Activated T-cell treated with anti-CD3 and anti-CD28 coated beads for 1 hour (primary cell): ENCODE measurements around the gene IGHMBP2.
A peak's percentile ranks its signal among the peaks of the same experiment; 100 is the strongest.
"Not testable (repeated sequence)": the region's sequence is repeated elsewhere in the genome, so short reads cannot be mapped to it uniquely, and the experiment has no call there.

Experiments used
- DNase-seq: peaks from one replicate; pipeline ENCODE4 v3.0.0-alpha.2; 2020; ENCODE audit warnings: low read depth

Gene IGHMBP2

DNA sequence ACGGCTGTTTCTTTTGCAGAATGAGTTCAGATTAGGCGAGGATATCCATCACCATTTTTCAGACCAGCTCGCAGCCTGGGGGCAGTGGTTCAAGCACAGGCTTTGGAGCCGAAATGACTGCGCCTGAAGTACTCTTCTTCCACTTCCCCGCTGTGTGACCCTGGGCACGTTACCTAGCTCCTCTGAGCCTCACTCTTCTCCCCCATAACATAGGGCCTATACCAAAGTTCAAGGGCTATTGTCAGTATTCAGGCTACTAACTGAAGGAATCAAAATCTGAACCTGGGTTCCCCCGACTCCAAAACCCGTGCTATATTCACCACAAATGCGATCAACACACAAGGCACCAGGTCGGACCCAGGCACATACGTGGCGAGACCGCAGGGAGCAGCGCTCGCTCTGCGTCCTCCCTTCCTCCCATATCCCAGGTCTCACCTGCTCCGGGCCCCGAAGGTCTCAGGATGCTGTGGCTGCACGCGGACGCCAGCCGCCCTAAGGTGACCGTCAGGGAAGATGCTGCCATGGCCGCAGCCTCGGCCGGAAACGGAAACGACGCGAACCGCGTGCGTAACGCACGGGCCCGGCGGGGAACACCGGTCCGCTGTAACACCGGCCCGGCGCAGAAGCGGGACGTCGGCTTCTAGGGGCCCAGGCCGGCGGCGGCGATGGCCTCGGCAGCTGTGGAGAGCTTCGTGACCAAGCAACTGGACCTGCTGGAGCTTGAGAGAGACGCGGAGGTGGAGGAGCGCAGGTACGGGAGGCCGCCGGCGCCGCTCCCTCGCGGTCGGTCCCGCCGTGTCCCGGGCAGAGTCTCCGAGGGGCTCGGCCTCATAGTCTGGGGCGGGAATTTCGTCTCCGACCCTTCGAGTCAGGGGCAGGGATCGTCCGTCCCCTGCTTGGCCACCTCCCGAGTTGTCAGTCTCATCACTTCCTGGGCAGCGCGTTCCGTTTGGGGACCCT is at the start of gene IGHMBP2, which contains the start of gene MRPL21:
TSS of gene IGHMBP2 (plus strand) at position 604 of the 960 bp plus-strand sequence. CDS start at position 666, 62 bp downstream.
TSS of gene MRPL21 (minus strand) at position 545 of the 960 bp plus-strand sequence. CDS start at position 523, 22 bp downstream.
- peak; percentile 78 for DNase-seq

DNA sequence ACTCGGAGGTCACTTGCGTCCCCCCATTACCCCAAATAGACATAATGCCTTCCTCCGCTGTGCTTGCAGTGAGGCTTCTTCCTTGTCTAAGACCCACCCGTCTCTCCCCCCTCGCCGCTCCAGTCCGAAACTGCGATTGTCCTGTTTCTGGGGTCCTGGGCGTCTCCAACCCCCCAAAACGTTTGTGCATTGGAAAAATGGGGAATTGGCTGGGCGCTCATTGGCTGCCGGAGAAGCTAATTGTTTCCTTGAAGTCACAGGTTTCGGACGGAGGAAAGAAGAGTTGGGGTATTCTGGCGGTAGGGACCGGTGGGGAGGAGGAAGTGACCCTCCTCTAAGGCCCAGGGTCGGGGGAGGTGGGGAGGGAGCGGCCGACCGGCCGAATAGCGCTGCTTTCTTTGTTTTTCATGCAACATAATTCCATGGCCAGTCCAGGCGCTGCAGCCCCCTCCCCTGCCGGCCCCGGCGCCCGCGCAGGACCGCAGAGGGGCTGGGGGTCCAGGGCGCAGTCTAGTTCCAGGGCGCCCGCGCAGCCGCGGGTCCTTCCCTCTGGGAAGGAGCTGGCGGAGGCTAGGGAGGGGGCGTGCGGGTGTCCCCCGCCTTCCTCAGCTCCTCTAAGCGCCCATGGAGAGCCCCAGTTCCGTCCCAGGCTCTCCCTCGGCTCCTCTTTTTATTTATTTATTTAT is 49.3 kb upstream of the IGHMBP2 start:
- DNase-seq = no peak

DNA sequence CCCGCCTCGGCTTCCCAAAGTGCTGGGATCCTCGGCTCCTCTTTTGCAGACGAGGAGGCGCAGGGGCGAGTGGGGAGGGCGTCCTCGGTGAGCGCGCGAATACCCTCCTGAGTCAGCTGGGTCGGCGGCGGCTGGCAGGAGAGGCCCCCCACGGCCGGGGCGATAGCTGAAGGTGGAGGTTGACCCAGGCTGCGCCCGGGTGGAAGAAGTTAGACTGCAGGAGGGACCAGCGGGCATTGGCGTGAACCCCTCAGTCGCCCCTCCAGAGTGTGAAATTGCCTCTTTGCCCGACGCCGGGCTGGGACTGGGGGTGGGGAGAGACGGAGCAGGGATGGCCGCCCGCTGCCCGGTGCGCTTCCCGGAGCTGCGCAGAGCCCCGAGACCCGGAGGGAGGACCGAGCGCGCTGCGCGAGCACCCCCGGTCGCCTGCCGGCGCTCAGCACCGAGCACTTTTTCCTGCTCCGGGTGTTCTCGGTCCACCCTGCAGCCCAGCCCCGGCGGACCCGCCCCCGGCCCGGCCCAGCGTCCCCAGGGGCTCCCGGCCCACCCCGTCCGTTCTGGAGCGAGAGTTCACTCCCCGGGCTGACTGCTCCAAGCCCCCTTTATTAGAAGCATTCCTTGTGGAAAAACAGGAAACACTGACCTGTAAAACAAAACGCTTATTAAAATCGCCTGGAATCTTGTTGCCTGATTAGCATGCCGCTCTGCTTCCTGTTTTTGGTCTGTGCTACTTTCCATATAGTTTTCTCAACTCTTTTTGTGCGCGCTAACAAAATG is 48.3 kb upstream of the IGHMBP2 start:
- no peak for DNase-seq

DNA sequence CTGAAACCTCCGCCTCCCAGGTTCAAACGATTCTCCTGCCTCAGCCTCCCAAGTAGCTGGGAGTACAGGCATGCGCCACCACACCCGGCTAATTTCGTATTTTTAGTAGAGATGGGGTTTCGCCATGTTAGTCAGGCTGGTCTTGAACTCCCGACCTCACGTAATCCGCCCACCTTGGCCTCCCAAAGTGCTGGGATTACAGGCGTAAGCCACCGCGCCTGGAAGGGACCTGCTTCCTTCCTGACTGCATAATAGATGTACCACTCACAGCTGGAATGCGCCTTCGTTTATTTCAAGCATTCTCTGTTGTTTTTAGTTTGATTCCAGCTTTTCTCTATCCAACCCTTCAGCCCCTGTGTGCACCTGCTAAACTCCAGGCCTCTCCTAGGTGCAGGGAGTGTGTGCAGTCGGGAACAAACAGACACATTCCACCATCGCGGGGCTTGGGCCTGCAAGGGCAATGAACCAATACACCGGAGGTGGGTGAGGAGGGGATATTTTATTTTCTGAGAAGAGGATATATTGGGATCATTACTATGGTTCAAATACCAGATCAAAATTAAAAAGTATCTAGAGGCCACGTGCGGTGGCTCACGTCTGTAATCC is 47.2 kb upstream of the IGHMBP2 start:
- DNase-seq = not testable (repeated sequence)

DNA sequence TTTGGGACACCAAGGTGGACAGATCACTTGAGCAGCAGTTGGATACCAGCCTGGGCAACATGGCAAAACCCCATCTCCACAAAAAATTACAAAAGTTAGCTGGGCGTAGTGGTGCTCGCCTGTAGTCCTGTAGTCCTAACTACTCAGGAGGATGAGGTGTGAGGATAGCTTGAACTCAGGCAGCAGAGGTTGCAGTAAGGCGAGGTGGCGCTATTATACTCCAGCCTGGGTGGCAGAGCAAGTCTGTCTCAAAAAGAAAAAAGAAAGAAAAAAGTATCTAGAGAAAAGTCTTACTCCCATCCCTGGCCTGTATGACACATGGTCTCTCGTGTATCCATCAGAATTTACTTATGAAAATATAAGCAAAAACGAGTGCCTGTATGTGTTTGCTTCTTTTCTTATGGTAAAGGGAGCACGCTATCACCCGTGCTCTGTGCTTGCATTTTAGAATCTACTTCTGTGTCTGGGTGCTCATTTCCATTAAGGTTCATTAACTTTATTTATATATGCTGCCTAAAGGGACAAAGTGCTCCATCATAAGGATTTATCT is 46.6 kb upstream of the IGHMBP2 start:
- DNase-seq = no peak

DNA sequence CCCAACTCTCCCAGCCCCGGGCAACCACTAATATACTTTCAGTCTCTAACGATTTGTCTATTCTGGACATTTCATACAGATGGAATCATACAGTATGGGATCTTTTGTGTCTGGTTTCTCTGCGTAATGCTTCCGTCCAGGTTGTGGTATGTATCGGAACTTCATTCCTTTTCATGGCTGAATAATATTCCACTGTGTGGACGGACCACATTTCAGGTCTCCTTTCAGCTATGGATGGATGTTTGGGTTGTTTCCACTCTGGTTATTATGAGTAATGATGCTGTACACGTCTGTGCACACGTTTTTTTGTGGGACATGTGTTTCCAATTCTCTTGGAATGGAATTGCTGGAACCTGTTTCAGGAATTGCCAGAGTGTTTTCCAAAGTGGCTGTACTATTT is 44.6 kb upstream of the IGHMBP2 start:
- no peak for DNase-seq

DNA sequence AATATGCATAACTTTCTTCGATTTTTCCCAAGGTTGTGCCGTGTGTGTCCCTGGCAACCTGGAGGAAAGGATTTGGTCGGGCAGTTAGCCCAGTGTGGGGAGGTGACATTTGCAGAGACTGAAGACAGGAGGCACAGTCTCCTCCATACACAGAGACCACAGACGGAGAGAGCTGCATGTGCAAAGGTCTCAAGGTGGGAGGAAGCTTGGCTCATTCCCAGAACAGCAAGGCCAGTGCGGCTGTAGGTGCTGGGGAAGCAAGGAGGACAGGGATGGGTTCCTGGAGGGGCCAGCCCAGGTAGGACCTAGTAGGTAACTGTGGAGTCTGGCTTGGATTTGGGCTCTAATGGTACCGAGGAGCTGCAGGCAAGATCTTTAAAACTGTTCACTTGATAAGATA is 41.3 kb upstream of the IGHMBP2 start:
- DNase-seq = no peak

DNA sequence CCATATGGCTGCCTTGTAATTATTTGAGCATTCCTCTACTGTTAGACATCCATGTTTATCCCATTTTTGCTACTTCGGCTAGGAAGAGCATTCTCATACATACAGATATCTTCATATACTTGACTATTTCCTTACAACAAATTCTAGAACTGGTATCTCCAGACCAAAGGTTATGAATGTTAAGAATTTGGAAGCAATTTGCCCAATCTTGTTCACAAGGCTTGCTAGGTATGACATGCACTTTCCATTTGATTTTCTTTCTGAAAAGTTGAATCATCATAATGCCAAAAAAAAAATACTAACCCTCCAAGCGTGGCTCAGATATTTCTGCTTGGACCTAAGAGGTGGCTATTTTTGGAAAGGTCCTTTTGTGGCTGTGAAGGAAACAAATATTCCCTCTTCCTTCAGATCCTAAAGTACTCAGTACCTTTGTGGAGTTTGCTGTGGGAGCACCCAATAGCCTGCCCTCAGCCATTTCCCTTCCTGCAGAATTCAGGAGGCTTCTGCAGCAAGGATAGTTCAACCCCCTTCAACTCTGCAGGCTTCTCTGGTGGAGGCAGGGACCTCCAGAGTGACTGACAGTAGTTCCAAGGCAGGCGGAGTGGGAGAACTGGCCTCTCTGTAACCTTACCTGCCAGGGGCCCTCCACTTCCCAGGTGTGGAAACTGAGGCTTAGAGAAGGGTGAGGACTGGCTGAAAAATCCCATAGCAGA is 40.0 kb upstream of the IGHMBP2 start:
- no peak for DNase-seq

DNA sequence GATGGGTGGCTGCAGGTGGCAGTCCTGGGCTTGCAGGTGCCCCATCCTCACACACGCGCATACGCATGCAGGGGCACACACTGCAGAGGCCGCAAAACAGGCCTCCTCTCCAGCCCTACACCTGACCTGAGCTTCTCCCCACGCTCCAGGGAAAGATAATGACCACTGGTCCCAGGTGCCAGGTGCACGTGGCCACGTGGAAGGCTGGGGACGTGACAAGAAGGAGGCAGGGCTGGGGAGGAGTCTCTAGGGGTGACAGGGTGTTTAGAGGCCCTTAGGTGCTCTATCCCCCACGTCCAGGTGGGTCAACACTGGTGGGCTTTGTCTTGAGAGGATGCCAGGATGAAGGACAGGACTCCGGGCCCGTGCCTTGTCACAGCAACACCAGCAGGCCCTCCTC is 38.5 kb upstream of the IGHMBP2 start:
- no peak for DNase-seq

DNA sequence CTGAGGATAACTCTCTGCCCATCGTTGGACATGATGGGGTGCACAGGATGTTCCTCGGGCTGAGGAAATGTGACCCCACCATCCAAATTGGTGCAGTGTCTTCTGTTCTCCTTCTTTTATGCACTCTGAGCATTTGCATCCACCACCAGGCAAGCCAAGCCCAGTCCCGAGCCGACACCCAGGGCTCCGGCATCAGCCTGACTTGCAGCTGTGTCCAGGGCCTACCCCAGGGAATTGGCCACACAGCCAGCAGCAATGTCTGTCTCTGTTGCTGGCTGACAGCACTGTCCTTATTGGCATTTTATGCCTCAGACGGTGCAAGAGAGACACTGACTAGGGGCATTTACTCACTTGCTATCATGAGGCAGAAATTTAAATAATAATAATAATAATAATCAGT is 36.6 kb upstream of the IGHMBP2 start:
- no peak for DNase-seq

DNA sequence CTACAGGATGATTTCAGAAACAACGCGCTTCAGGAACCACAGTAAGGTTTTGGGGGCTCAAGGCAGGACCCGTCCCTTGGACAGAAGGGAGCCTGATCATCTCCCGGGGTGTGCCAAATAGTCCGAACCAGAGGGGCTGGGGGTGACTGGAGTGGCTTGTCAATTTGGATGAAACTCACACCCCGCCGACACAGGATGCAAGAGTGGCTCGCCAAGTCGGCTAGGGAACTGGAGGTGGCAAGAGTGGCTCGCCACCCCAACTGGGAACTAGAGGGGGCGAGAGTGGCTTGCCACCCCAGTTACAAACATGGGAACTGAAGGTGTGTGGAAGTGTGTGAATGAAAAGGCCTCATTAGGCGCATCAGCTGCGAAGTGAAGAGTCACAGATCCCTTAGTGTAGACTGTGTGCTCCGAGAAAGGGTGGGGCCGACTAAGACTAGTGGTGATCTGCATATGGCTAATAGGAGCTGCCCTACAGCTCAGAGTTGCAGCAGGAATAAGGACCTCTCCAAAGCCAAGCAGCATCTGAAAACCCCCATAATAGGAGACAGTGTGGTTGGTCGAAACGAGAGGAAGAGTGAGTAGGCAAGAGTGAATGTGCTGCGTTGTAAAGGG is 35.4 kb upstream of the IGHMBP2 start:
- DNase-seq = no peak

DNA sequence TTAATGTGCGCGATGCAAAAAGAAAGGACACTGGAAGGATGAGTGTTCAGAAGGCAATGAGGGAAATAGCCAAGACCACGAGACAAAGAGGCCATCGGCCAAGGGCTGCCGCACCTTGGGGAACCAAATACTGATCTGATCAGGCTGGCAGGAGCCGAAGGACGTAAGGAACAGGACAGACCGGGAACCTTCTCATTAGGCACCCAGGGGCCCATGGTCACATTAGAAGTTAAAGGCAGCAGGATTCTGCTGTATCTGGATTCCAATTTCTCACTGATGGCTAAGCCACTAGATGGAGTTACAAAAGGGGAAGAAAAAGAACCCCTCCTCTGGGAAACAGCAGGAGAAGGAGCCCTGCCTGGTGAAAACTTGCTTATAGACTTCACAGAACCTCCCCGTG is 33.2 kb upstream of the IGHMBP2 start:
- DNase-seq = no peak

DNA sequence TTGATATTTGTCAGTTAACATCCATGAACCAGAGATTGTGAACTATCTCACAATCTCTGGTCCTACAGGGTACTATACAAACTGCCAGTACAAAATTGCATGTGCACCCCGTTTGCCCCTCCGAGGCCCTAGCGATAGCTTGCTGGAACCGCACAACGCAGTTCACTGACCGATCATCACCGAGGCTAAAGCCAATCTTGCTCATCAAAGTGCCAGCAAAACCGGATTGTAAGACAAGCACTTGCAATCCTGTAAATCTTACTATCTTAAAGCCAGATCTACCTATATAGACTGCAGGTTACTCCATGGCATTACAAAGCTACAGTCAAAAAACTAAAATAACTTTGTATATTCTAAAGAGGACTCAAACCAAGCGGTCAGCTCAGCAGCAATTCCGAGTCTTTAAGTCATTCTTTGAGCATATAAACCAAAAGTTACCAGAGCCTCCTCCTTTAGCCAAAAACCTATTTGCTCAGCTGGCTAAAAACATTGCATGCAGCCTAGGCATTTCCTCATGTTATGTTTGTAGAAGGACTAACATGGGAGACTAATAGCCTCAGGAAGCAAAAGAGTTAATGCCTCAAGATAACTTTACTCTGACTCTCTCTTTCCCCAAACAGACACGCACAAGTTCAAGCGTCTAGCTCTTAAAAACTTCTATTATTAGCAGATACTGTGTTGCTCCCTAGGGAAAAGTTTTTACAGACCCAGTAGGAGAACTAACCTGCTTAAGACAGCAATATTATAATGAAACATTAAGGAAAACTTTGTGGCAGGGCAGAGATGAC is 31.3 kb upstream of the IGHMBP2 start:
- DNase-seq = no peak

DNA sequence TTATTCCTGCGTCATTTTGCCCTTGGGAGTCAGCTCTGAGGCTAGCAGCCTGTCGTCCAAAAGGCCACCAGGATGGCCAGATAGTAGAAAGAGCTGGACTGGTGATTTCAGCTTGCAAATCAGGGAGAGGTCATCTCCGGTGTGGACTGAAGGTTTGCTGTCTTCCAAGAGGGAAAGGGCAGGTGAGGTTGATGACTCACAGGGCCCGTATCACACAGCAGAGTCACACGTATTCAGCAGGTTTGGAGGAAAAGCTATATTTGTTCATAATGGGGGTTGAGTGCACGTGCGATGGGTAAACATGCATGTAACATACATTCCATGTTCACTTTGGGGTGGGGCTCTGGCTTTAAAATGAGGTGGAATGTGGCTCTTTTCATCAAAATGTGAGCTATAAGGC is 25.7 kb upstream of the IGHMBP2 start:
- no peak for DNase-seq

DNA sequence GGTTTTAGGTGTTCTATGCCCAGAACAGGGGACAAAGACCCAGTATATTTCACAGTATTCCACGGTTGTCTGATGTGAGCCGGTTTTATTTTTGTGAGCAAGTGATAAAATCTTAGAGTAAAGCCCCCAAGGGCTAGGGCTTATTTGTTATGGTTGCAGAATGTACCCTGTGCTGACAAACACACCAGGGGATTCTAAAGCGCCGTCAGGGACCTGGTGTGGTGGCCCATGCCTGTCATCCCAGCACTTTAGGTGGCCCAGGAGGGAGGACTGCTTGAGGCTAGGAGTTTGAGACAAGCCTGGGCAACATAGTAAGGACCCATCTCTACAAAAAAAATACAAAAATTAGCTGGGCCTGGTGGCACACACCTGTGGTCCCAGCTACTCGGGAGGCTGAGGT is 22.8 kb upstream of the IGHMBP2 start:
- DNase-seq = no peak

DNA sequence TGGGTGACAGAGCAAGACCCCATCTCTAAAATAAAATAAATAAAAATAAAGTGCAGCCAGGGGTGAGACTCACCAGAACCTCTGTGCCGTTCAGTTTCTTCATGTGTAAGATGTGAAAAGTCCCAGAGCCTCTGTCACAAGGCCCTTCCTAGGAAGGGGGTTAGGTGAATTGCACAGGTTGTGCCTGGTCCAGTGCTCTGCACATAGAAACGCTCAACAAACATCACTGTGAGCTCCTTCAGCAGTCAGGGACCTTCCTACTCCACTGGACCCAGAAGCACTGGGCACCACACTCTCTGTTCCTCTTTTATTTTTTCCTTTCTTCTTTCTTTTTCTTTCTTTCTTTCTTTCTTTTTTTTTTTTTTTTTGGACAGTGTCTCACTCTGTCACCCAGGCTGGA is 22.4 kb upstream of the IGHMBP2 start:
- DNase-seq = no peak

DNA sequence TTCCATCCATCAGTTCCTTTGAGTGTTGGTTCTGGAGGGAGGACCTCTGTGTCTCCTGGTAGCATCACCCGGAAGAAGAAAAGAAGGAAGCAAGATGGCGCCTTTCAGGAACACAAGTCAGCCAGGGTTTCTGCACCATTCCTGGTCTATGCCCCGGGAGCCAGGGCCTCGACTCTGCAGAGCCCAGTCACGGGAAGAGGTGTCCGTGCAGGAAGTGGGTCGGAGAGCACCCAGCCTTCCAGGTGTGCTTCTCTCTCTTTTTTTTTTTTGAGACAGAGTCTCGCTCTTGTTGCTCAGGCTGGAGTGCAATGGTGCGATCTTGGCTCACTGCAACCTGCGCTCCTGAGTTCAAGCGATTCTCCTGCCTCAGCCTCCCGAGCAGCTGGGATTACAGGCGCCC is 21.3 kb upstream of the IGHMBP2 start:
- DNase-seq = no peak

DNA sequence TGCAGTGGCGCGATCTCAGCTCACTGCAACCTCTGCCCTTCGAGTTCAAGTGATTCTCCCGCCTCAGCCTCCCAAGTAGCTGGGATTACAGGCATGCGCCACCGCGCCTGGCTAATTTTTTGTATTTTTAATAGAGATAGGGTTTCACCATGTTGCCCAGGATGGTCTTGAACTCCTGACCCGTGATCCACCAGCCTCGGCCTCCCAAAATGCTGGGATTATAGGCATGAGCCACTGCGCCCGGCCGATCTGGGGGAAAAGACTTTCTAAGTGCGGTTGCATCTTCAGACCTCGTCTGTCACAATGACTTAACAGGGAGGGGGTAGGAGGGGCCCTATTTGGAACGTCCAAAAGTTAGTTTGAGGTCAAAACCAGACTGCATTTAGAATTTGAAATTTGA is 18.9 kb upstream of the IGHMBP2 start:
- DNase-seq = not testable (repeated sequence)

DNA sequence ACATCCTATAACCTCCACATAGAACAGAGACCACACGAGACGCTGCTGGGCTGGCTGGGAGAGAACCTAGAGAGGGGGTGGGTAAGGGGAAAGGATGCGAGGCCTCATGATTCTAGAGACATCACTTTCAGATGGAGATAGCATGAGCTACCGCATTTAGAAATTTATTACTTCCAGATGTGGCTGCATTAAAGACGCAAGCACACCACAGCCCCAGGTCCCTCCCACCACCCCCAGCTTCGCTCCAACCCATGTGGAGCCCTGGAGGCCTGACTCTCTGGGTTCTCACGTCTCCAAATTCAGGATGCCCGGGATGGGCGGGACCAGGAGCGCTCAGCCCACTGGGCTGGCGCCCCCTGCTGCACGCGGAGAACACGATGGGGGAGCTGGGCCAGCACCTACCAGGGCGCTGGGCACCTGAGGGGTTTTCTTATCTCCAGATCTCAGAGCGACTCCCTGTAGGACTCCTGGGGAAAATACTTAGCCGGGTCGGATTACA is 13.7 kb upstream of the IGHMBP2 start:
- no peak for DNase-seq
